NCI-H146 treated with DMSO at 0.1 percent for 48 hours (cell line): ENCODE results near the gene NBAS.
"Not testable (repeated sequence)": the region's sequence is repeated elsewhere in the genome, so short reads cannot be mapped to it uniquely, and the experiment has no call there.

Experiments used
- DNase-seq: peaks from one replicate; lab custom pipeline; 2025; ENCODE audit not compliant: unreplicated experiment; lab: John Stamatoyannopoulos, UW

NBAS gene

DNA sequence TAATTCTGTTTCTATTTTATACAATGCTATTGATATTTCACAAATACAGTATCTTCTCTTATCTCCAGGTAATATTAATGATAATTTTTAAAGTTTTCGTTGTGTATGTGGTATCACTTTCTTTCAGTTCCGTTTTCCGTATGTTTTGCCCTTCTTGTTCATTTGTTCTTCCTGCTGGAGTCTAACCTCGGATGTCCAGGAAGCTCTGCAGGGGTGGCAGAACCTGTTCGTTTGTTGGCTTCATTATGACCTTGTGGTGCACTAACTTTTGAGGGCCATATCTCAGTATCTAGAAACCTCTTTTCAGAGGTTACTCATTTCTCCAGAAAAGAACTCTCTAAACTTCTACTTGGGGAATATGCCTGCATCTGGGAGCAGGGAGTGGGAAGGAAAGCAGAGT lies 134.5 kb downstream of the NBAS start:
- DNase-seq = no peak

DNA sequence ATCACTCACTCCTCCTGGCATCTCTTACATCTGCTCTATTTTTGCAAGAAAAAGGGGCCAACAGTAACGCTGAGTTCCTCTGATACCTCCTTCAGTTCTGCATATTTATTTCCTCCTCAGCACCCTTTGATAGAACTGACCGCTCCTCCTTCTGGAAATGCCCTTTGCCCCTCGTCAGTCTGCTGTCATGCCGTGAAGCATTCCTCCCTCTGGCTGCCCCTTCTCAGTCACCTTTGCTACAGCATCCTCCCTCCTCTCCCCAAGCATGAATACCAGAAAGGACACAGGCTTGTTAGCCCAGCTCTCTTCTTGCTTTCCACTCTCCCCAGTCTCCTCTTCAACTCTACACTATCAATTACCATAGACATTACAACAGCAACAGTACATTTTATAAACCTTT lies 135.4 kb downstream of the NBAS start:
- DNase-seq = no peak

DNA sequence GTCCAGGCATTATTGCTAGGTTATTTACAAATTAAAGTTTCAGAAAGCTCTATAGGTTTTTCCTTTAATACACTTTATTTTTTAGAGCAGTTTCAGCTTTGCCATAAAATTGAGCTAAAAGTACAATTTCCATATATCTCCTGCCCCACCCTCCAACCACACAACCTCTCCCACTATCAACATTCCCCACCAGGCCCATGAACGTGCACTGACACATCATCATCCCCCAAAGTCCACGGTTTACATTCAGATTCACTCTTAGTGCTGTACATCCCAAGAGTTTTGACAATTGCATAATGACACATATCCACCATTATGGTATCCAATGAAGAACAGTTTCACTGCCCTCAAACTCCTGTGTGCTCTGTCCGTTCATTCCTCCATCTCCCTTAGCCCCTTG lies 139.4 kb downstream of the NBAS start:
- no peak for DNase-seq

DNA sequence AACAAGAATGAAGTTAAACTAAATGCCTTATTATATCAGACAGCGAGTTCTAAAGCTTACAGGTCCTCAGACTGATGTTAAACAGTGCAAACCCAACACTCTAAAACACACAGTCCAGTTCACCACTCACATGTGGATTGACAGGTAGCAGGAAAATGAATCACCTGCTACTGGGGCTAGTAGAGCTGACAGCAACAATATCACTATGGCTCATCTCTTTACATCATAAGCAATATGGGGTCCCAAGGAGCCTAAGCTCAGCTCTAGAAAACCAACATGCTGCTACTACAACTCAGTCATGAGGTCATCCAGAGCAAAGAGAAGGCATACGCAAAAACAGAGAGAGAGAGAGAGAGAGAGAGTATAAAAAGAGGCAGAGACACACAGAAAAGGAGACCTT lies 145.4 kb downstream of the NBAS start:
- DNase-seq = no peak

DNA sequence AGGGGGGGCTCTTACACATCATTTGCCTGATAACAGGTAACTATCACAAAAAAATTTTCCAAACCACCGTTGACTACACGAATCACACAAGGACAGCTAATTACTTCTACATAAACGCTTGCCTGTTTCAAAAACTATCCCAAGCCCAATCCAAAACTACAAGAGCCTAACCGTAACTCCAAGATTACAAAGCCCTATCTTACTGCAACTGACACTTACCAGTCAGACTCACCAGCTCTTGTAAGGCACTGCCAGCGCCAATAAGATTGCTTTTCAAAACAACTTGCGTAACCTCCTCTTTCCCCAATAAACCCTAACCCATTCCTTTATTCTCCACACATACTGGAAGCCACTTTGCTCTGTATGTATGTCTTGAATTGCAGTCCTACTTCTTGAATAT lies 148.4 kb downstream of the NBAS start:
- DNase-seq = no peak

DNA sequence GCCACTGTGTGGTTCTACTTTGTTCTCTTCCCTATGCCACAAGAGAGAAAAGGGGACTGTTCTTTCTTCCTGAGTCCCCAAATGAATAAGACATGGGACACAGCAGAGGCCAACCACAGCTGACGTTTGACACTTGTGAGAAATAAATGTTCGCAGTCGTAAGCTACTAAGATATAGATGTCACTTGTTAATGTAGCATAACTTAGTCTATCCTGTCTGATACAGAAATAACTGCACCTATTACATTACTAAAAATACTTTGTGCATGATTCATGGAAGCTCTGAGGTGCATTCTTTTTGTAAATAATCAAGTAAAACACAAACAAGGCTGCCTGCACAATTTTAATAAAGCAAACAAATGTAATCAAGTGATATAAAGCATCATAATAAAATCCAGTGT lies 148.8 kb downstream of the NBAS start:
- no peak for DNase-seq

DNA sequence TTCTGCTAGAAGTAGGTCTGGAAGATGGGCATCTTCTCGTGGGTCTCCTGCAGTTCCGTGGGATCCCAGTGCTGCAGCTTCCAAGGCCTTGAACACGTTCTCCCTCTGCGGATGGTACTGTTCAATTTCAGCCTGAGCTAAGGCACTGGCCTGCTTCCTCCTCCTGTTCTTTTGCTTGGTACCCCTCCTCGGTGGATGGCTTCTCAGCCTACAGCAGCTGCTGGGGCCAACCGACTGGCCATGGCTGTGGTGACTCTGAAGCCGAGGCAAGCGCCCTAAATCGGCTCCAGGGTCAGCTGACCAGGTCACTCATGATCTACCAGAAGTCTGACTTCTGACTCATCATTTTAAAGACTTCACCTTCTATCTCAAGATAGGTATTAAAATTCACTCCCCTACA lies 150.2 kb downstream of the NBAS start:
- no peak for DNase-seq

DNA sequence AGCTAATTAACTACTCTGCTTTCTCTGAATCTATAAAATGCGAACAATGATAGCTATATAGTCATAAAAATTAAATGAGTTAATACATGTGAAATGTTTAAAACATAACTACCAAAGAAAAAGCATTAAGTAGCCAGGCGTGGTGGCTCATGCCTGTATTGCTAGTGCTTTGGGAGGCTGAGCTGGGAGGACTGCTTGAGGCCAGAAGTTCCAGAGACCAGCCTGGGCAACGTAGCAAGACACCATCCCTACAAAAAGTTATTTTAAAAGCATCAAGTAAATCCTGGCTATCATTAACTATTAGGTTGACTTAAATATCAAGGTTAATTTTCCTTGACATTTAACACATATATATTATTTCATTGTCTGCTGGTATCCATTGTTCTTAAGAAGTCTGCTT lies 152.4 kb downstream of the NBAS start:
- DNase-seq = no peak

DNA sequence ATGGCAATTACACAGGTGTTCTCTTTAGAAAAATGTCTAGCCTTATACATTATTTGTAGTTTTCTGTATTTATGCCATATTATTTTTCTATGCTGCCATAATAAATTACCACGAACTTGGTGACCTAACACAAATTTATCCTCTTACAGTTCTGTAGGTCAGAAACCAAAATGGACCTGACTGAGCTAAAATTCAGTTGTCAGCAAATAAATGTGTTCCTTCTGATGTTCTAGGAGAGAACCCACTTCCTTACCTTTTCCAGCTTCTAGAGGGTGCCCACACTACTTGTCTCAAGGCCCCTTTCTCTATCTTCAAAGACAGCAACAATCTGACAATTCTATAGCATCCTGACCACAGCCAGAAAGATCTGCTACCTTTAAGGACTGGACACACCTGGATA lies 153.5 kb downstream of the NBAS start:
- DNase-seq = no peak

DNA sequence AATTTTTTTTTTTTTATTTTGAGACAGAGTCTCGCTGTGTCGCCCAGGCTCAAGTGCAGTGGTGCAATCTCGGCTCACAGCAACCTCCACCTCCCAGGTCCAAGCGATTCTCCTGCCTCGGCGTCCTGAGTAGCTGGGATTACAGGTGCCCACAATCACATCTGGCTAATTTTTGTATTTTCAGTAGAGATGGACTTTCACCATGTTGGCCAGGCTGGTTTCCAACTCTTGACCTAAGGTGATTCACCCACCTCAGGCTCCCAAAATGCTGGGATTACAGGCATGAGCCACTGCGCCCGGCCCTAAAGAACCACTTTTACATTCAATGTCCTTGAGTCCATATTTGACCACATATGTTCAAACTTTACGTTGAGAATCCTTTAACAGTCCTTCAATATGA lies 156.6 kb downstream of the NBAS start:
- not testable (repeated sequence) for DNase-seq

DNA sequence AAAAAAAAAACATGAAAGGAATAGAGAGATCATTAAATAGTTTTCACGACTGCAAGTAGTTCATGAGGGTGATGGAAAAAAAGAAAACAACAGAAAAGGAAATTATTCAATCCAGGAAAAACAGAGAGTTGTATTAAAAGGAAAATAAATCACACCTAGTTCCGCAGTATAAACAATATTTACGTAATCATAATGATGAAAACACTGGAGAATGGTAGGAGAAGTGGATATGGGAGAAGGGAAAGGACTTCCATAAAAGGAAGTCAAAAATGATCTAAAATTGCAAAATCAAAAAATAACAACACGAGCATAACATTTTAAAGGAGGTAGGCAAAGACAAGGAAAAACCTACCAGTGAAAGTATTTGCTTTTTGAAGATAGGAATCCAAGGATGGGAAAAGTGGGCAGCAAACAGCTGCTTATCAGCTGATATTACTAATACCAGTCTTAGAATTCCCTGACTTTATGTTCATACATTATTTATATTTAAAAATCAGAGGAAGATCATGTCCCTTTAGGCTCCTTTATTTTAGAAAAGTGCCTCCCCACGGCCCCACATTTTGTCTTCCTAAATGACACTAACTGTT lies 160.8 kb downstream of the NBAS start:
- DNase-seq = no peak

DNA sequence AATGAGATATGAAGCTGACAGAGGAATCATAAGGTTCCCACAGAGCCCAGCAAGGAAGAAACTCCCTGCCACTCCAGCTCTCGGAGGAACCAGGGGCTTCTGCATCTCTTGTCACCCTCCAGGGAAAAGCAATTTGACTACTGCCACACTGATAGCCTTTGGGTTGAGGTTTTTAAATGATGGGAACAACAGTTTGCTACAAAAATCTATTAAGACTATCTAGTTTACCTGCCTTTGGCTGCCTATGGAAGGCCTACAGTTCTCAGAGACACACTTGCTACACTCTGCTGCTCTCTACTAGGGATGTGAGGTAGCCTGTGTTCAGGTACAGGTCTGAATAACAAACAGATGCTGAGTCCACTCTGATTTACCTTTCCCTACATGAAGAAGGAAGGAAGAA lies 161.9 kb downstream of the NBAS start:
- no peak for DNase-seq

DNA sequence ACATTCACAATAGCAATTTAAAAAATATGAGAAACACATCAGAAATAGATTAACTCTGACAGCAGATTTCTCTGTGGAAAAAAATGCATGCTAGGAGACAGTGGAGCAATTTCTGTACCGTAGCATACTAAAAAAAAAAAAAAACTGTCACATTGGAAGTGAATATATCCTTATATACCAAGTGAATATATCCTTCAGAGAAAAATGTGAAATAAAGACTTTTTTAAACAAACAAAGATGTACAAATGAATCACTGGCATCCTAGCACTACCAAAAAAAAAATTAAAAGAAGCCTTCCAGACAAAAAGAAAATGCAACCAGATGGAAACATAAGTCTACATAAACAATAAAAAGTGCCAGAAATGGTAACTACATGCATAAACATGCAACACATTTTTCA lies 169.4 kb downstream of the NBAS start:
- DNase-seq = no peak

DNA sequence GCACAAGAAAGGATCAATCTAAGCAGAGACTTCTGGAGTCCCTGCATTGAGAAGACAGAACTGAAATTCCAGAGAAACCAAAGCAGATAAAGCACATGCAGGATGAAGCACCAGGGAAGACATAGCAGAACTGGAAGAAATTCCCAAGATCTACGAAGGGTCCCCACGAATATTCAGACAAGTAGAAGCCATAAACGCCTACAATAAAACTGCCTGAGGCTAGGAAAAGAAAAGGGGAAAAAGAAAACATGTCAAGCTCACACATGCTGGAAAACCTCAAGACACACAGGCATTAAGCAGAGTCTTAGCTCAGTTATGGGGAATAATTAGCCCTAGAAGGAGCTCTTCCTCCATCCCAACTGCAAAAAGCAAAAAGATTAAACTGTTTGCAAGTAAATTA lies 171.2 kb downstream of the NBAS start:
- DNase-seq = no peak

DNA sequence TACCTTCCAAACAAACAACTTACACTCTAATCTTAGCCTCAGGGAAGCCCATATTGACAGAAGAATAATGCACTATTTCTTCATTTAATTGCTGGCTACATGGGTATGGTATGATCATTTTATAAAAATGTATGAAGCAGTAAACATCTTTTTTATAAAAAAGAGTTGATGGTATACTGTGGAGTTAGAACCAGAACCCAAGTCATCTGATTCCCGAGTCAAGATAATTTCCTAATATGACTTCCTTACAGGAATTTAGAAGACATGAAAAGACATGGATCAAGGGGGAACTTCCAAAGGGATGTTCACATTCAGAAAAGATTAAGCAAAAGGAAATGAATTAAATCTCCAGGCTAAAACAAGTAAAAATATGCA lies 171.8 kb downstream of the NBAS start:
- DNase-seq = no peak

DNA sequence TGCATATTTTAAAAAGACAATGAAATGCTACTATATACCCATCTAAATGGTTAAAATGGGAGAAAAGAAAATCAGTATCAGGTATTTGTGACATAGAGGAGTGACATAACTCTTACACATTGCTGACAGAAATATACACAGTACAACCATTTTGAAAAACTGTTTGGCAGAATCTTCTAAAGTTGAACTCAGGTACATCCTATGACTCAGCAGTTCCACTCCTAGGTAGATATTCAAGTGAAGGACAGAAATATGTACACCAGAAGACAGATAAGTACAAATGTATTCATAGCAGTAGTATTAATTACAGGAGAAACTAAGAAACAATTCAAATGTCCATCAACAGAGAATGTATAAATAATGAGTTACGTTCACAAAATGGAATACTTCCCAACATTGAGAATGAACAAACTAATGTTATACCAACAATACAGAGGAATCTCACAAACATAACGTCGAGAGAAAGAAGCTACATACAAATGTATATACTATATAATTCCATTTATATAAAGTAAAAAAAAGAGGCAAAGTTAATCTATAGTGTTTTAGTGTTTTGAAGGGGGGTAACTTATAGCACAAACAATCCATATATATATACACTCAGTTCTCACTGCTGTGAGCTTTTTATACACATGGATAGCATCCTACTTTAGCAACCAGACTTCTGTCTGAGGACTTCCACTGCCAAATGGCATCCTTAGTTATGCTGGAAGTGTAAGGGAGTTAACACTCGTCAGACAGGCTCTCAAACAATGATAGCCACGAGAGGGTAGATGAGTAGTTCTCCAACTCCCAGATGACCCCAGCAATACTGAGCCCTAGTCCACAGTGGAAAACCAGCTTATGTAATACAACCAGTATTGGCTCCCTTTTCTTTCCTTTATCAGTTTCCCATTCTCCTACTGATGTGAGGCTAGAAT lies 172.5 kb downstream of the NBAS start:
- no peak for DNase-seq

DNA sequence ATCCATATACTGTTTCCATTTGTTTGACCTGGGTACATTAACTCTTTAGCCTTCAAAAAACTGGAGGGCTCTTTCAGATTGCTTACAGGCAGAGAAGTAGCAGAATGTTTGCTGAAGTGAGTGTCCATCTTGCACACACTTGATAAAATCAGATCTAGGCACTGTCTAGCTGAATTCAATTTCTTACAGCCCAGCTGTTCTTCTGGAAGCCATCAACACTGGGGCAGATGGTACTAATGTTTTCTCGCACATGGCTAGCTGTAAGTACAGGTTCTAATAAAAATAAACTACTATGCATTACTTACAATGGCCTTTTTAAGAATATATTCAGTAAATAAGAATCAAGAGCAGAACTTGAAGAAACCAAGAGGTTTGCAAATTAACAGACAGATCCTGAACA lies 175.9 kb downstream of the NBAS start:
- DNase-seq = no peak

DNA sequence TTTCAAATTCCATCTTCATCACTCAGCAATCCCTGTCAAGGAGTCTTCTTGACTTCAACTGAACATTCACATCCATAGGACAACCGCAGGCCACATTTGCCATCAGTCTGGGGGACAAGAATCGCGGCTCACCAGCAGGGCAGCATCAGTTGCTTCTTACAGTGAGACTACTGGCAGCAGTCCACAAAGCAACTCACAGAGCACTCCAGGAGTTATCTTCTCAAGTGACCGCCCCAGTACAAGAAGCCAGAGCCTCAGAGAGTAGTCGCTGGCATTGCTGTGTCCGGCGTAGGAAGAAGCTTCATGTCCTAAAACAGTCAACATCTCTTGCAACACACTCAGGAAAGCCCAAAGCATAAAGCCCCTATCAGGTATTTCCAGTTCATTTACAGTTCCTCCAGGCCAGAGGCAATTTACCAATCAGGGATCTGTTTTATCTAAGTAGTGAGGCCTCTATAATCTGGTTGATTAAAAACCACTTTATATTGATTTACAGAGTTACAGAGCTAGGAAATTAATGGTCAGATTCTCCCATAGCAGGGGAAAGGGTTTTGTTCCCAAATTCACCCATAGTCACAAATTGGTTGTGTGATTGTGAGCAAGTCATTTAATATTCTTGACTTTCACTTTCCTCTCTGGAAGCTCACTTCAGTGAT lies 177.3 kb downstream of the NBAS start:
- DNase-seq = no peak

DNA sequence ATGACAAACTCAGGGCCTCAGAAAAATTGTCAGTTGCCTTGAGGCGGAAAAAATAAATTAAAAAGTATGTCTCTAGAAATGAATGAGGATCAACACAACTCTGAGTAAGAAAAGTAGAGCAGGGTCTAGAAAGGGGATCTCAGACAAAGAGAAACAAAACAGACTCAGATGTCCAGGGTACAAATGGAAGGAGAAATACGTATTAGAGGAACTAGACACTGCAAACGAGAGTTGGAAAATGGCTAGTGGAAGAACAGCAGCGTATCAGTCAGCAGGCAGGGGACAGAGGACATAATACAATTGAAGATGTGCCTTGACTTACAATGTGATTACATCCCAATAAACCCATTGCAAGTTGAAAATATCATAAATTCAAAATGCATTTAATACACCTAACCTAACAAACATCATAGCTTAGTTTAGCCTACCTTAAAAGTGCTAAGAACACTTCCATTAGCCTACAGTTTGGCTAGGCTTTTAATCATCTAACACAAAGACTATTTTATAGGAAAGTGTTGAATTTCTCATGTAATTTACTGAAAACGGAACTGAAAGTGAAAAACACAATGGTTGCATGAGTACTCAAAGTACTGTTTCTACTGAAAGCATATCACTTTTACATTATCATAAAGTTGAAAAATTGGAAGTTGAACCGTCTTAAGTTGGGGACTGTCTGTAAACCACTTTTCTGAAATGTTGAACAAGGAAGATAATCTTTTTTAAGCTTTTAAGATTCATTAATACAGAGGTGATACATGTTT lies 182.8 kb downstream of the NBAS start:
- no peak for DNase-seq

DNA sequence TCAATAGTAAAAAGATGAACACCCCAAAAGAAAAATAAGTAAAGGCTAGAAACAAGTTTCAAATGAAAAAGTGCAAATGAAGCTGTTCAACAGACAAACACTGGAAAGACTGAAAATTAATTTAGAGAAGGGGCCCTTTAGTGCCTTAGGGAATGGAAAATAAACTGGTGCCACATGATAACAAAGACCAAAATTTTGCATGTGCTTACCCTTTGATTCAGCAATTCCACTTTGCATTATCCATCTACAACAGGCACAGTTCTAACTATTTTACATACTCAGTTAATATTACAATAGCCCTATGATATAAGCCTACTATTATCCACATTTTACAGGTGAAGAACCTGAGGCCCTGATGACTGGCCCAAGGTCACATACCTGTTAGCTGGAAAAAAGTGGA lies 183.9 kb downstream of the NBAS start:
- DNase-seq = no peak

DNA sequence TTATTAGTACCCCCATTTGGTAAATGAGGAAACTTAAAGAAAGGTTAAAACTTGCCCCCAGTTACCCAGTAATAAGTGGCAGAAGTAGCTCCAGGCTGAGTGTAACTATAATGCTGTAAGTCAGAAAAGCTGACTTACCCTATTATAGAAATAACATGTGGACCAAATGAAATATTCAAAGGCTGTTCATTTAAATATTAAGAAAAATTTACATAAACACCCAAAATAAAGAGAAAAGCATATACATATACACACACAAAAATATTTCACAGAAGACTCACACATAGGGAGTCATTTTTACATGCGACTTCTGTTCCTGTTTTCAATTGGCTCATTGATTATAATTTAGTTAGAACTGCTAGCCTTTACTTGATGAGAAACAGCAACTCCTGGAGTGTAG lies 189.1 kb downstream of the NBAS start:
- DNase-seq = no peak

DNA sequence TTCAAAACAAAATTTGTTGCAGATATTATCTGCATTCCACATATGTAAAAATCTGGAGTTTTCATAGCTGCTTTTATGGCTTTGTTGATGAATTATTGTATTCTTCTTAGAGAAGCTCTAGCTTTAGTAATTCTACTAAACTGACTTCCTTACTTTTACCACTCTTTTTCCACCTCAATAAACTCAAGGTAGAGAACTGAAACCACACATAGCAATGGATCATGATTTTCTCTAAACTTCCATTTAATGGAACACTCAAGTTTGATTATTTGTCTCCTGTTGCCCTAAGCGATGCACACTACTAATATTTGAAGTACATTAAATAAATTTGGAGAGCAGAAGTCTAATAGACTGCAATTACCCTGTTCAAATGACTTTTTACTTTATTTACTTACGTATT lies 192.0 kb downstream of the NBAS start:
- no peak for DNase-seq
